HG02884 (cell line): Measurements from ENCODE around the gene TMTC2.

ENCODE experiments used
- ATAC-seq: cut with Tn5 transposase; IDR thresholded peaks from one replicate; pipeline ENCODE4 v1.9.1; 2021; ENCODE audit warnings: mild to moderate bottlenecking, moderate library complexity; ENCODE audit not compliant: unreplicated experiment

TMTC2 gene

GRCh38 chr12:83161456-83161855, 474.8 kb downstream of the TMTC2 start:
- ATAC-seq: no peak

- ATAC-seq: no peak
These were observed 482.0 kb downstream of the TMTC2 start for GRCh38 chr12:83168751-83169150.

GRCh38 chr12:83172441-83172840, 485.7 kb downstream of the TMTC2 start:
- no peak for ATAC-seq

GRCh38 chr12:83172866-83173649, 486.4 kb downstream of the TMTC2 start:
- ATAC-seq: no peak

- ATAC-seq: no peak
These were observed 493.3 kb downstream of the TMTC2 start for GRCh38 chr12:83179999-83180398.

GRCh38 chr12:83181074-83181473, 494.4 kb downstream of the TMTC2 start:
- ATAC-seq: no peak

GRCh38 chr12:83183132-83183531, 496.4 kb downstream of the TMTC2 start:
- no peak for ATAC-seq
